Stomach smooth muscle (tissue), 2 donors: ENCODE measurements around the gene ZNF335.

Experiments used
- H3K27ac ChIP-seq: one replicate; pipeline ENCODE4 v1.7.0; 2013; ENCODE audit warnings: mild to moderate bottlenecking, low read length, inconsistent platforms
- H3K27me3 ChIP-seq, 2 donors: one replicate each; pipeline ENCODE4 v1.7.0; 2013; ENCODE audit warnings: low read length in 2 of 2; ENCODE audit not compliant: insufficient read depth in 2 of 2, control insufficient read depth in 1 of 2
- H3K36me3 ChIP-seq, 2 donors: one replicate each; pipeline ENCODE4 v1.7.0; 2013; ENCODE audit warnings: low read length in 2 of 2; ENCODE audit not compliant: control insufficient read depth in 2 of 2, insufficient read depth in 2 of 2
- H3K4me1 ChIP-seq: one replicate; pipeline ENCODE4 v1.7.0; 2013; ENCODE audit warnings: low read length; ENCODE audit not compliant: control insufficient read depth, insufficient read depth
- H3K4me3 ChIP-seq, 2 donors: one replicate each; pipeline ENCODE4 v1.7.0; 2013; ENCODE audit warnings: low read length in 2 of 2
- H3K9ac ChIP-seq, 2 donors: one replicate each; pipeline ENCODE4 v1.7.0; 2013; ENCODE audit warnings: low read length in 2 of 2, mild to moderate bottlenecking in 1 of 2
- H3K9me3 ChIP-seq, 2 donors: one replicate each; pipeline ENCODE4 v1.7.0; 2013; ENCODE audit warnings: low read length in 2 of 2; ENCODE audit not compliant: control insufficient read depth in 2 of 2
- donor health status: healthy.
- donor health status: Pancreatic carcinoma.

ZNF335 gene

GRCh38 chr20:45969712-45970634 lies 2.0 kb downstream of the ZNF335 start:
- Histone ChIP-seq H3K9me3 (no peaks in the 10 kb centered on the region), H3K27ac (peak overlapping the region; percentile 100), H3K4me1 (peaks cover 24% of the 10 kb centered on the region), H3K4me3 (peak overlapping the region; percentile 98), H3K9ac (peak overlapping the region; percentile 100), H3K36me3 (peaks cover 21 to 26% of the 10 kb centered on the region in 2 donors), H3K27me3 (no peaks in the 10 kb centered on the region)

DNA sequence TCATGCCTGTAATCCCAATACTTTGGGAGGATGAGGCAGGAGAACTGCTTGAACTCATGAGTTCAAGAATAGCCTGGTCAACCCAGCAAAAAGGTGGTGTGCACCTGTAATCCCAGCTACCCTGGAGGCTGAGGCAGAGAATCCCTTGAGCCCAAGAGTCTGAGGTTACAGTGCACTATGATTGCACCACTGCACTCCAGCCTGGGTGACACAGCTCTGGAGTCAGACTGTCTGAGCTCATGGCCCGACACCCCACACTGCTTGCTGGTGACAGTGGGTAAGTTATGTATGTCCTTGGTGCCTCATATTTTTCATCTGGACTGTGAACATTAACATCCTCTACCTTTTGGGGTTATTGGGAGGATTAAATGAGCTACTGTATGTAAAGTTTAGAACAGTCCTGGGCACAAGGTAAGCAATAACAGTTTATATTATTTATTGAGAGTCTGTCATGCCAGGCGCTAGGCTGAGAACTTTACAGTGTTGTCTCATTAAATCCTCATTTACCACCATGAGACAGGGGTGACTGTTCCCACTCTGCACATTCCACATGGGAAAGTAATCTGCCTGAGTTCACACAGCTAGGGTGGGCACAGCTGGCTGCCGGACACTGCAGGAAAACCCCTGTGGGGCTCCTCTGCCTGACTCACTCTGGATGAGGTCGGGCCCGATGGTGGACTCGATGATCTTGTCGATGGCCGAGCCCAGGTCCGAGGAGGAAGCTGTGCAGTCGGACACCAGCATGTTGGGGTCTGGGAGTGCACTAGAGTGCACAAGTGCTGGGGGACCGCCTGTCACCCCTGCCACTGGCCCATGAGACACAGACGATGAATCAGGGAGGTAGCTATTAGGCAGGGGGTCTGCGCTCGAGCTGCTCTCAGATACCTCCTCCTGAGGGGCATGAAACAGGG lies 2.9 kb downstream of the ZNF335 start:
- H3K36me3 ChIP-seq, result peaks cover 26 to 31% of the 10 kb centered on the region in 2 donors
- no peak overlapping the region for H3K4me3 ChIP-seq

DNA sequence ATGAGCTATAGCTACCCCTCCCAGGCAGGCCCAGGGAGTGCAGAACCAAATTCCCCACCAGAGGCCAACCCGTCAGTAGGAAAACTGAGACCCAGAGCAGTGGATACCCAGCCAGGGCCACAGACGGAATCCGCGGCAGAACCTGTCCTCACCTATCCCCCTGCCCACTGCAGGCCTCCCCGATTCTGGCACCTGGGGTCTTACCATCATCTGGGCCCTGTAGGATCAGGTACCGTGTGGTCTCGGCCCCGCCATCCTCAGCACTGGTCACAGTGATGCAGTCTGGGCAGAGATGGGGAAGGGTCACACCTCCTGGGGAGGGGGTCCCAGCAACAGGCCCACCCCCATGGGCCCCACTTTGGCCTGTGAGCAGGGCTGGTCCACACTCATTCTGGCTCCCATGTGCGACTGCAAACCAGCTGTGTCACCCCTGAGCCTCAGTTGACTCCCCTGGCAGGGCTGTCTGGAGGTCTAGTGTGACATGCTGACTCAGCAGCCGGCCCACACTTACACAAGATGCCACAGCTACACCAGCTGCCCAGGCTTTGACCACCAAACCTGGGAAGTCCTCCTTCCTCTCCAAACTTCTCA lies 3.8 kb downstream of the ZNF335 start:
- H3K9ac ChIP-seq, result no peak overlapping the region
- peaks cover 35 to 38% of the 10 kb centered on the region in 2 donors for H3K36me3 ChIP-seq
- H3K4me3 ChIP-seq, result no peak overlapping the region
- H3K27ac ChIP-seq, result no peak overlapping the region
- H3K4me1 ChIP-seq, result peaks cover 24% of the 10 kb centered on the region
- H3K27me3 ChIP-seq, result no peaks in the 10 kb centered on the region
- no peaks in the 10 kb centered on the region for H3K9me3 ChIP-seq

More for the DNA sequence above, 2.9 kb downstream of the ZNF335 start:
- Histone ChIP-seq H3K27me3 (no peaks in the 10 kb centered on the region), H3K9ac (no peak overlapping the region), H3K9me3 (no peaks in the 10 kb centered on the region), H3K4me1 (peaks cover 24% of the 10 kb centered on the region), H3K27ac (no peak overlapping the region)

DNA sequence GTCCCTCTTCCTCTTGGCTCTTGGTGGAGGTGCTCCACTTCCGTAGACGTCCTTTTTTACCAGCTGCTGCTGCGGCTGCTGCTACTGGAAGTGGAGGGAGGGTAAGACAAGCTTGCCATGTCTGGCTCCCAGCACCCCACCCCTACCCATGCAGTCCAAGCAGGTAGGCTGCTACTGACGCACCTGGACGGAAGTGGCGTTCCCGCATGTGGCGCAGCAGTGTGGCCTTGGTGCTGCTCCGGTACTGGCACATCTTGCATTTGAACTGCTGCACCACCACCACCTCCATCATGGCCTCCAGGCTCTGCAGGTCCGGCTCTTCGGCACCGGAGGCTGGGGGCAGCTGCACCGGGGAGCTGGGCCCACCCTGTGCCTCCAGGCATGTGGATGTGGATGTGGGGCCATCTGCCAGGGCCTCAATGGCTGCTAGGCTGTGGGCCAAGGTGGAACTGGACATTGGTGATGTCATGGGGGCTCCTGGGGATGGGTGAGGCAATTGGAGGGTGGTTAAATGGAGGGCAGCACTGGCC lies 4.4 kb downstream of the ZNF335 start:
- H3K9ac ChIP-seq, result no peak overlapping the region
- H3K4me1 ChIP-seq, result peaks cover 21% of the 10 kb centered on the region
- H3K27ac ChIP-seq, result no peak overlapping the region
- H3K4me3 ChIP-seq, result no peak overlapping the region
- H3K9me3 ChIP-seq, result no peaks in the 10 kb centered on the region
- H3K27me3 ChIP-seq, result no peaks in the 10 kb centered on the region
- H3K36me3 ChIP-seq, result peaks cover 37 to 41% of the 10 kb centered on the region in 2 donors

DNA sequence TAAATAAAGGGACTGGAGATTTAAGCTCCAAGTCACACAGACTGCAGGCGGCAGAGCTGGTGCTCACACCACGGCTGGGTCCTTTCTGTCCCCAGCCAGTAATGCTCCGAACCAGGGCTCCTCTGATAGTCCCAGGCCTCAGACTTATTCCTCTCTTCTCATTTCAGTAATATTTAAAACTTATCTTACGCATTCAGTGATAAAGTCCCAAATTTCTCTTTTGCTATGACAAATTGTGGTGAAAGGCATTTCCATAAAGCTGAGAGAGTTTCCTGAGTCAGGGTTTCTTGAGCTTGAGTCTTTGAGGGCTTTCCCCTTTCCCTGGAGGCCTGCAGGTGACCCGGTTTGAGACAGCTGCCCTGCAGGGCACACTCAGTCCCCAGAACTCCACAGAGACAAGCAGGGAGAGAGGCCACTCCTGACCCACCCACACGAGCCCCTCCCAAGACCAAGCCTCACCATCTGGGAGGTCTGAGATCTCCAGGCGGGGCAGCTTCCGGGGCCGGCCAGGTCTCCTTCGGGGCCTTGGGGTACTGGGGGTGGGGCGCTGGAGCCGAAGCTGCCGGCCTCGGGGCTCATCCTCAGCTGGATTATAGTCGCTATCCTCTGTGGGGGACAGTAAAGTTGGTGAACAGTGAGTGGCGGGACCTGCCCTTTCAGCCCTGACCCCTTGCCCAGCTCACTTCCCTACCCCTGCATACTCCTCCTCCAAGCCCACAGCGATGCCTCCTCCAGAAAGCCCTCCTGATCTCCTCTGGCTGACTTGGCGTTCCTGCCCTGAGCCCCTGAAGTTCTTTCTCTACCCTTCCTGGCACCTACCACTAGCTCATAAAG lies 6.6 kb downstream of the ZNF335 start:
- Histone ChIP-seq H3K36me3 (peaks cover 57 to 58% of the 10 kb centered on the region in 2 donors), H3K27me3 (no peaks in the 10 kb centered on the region), H3K27ac (no peak overlapping the region), H3K4me3 (no peak overlapping the region), H3K9me3 (no peaks in the 10 kb centered on the region), H3K9ac (no peak overlapping the region), H3K4me1 (peaks cover 9% of the 10 kb centered on the region)

- H3K4me1 ChIP-seq, result no peaks in the 10 kb centered on the region
- peaks cover 68 to 71% of the 10 kb centered on the region in 2 donors for H3K36me3 ChIP-seq
- H3K4me3 ChIP-seq, result no peak overlapping the region
- no peak overlapping the region for H3K27ac ChIP-seq
- peaks cover 0 to 4% of the 10 kb centered on the region in 2 donors for H3K9me3 ChIP-seq
- no peaks in the 10 kb centered on the region for H3K27me3 ChIP-seq
- H3K9ac ChIP-seq, result no peak overlapping the region
These were observed 8.0 kb downstream of the ZNF335 start for GRCh38 chr20:45964006-45964400.

- H3K36me3 ChIP-seq, result peaks cover 72 to 75% of the 10 kb centered on the region in 2 donors
- H3K9me3 ChIP-seq, result peaks cover 0 to 4% of the 10 kb centered on the region in 2 donors
- no peaks in the 10 kb centered on the region for H3K27me3 ChIP-seq
- no peak overlapping the region for H3K4me3 ChIP-seq
- no peak overlapping the region for H3K9ac ChIP-seq
- no peak overlapping the region for H3K27ac ChIP-seq
- H3K4me1 ChIP-seq, result no peaks in the 10 kb centered on the region
These were observed 8.7 kb downstream of the ZNF335 start for GRCh38 chr20:45963059-45964005.

DNA sequence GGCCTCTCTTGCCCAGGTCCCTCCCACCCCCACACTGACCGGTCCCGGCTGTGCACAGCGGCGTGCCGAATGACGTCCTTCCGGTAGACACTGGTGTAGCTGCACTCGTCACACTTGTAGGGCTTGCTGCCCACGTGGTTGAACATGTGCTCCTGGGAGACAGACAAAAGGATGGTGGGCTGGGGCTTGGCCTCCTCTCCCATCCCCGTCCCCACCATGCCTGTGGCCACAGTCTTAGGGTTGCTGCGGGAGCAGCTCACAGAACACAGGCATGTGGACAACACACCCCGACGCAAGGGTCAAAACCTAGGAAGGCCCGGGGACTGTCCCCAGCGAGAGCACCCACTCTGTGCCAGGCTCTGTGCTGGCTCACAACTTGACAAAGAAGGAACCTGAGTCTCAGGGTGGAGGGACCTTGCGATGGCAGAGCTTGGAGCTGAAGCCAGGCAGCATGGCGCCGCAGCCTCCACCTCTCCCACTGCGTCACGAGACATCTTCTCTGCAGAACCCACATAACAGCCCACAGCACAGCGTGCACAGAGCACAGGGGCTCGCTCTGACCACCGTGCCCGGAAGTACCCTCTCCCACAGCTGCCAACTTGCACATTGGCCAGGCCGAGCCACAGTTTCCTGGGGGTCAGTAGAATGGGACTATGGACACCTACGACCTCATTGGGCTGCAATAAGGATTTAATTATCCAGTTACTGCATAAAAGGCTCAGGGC lies 9.8 kb downstream of the ZNF335 start:
- peaks cover 0 to 4% of the 10 kb centered on the region in 2 donors for H3K9me3 ChIP-seq
- no peaks in the 10 kb centered on the region for H3K27me3 ChIP-seq
- no peak overlapping the region for H3K4me3 ChIP-seq
- peaks cover 65 to 72% of the 10 kb centered on the region in 2 donors for H3K36me3 ChIP-seq
- H3K9ac ChIP-seq, result no peak overlapping the region
- no peaks in the 10 kb centered on the region for H3K4me1 ChIP-seq
- H3K27ac ChIP-seq, result no peak overlapping the region
